ENCODE data around the gene SAP30BP.

- TF ChIP-seq CTCF (IDR thresholded peaks at IDR 0.05; ENCODE audit: low read depth, low read length, missing input control), result no peak
- no peak for TF ChIP-seq YY1 (IDR thresholded peaks at IDR 0.05)
- no peak for TF ChIP-seq HNF4G (IDR thresholded peaks at IDR 0.05)
- TF ChIP-seq EGR1 (IDR thresholded peaks at IDR 0.05; ENCODE audit: low read depth in 2 of 2), result no peak
Observed at GRCh38 chr17:75626496-75627038, 40.6 kb upstream of the SAP30BP start.
